Neural progenitor cell (in vitro differentiated cells): ENCODE results near the gene NHSL1.

Experiments
- EZH2 ChIP-seq: fragments of 200-600 bp; sonication (generic); IDR thresholded peaks from 2 replicates; pipeline ENCODE4 v1.6.1; 2017; ENCODE audit warnings: antibody characterized with exemption, mild to moderate bottlenecking, moderate library complexity
- TF ChIP-seq, protein P1 (sequence below): fragments of 200-600 bp; sonication (generic); IDR thresholded peaks from 2 replicates; pipeline ENCODE4 v1.5.1; 2017; ENCODE audit warnings: antibody characterized with exemption, mild to moderate bottlenecking

DNA sequence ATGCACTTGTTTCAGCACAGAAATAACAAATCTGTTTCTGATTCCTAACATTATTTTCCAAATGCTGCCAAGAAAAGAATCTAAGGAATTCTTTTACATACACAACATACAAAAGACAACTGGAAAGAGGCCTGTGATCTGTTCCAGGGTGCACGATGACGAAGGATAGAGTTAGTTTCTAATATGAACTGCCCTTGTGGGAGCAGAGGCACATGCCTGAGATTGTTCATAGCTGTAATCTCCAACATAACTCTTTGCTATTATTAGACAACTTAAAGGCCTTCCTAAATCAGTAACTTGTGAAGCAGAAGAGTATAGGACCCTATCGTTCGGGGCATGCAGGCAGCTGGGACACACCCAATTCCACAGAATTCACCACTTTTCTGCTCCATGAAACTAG lies 41.2 kb upstream of the NHSL1 start:
- TF ChIP-seq, protein P1, sequence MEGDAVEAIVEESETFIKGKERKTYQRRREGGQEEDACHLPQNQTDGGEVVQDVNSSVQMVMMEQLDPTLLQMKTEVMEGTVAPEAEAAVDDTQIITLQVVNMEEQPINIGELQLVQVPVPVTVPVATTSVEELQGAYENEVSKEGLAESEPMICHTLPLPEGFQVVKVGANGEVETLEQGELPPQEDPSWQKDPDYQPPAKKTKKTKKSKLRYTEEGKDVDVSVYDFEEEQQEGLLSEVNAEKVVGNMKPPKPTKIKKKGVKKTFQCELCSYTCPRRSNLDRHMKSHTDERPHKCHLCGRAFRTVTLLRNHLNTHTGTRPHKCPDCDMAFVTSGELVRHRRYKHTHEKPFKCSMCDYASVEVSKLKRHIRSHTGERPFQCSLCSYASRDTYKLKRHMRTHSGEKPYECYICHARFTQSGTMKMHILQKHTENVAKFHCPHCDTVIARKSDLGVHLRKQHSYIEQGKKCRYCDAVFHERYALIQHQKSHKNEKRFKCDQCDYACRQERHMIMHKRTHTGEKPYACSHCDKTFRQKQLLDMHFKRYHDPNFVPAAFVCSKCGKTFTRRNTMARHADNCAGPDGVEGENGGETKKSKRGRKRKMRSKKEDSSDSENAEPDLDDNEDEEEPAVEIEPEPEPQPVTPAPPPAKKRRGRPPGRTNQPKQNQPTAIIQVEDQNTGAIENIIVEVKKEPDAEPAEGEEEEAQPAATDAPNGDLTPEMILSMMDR: no peak
- TF ChIP-seq EZH2: no peak
